GM23338 (cell line): ENCODE measurements around the gene ERC1. TPM values are rescaled to one million over a fixed set of nuclear protein-coding genes. Genes with fewer than 3 reads are reported as not detected.

Source experiments
- ATAC-seq: fragments of 200-7000 bp; cut with Tn5 transposase; 3 replicates; pipeline ENCODE4 v1.9.1; 2020
- DNase-seq: peaks from one replicate; pipeline ENCODE4 v3.0.0-alpha.2; 2015; ENCODE audit warnings: low spot score
- H2AFZ ChIP-seq: fragments of 200-600 bp; sonication (generic); 2 replicates; pipeline ENCODE4 v1.8.0; 2016; ENCODE audit warnings: antibody characterized with exemption, mild to moderate bottlenecking, moderate library complexity
- H3F3A ChIP-seq: fragments of 200-600 bp; sonication (generic); replicated peaks from 2 replicates; pipeline ENCODE4 v1.8.0; 2017; ENCODE audit warnings: antibody characterized with exemption, mixed run types, low read depth
- H3K27ac ChIP-seq: fragments of 200-600 bp; sonication (generic); 2 replicates; pipeline ENCODE4 v1.6.1; 2016; ENCODE audit warnings: low read depth
- H3K27me3 ChIP-seq: fragments of 200-600 bp; sonication (generic); 2 replicates; pipeline ENCODE4 v1.8.0; 2016; ENCODE audit warnings: mild to moderate bottlenecking, mixed run types, moderate library complexity; ENCODE audit not compliant: insufficient read depth
- H3K36me3 ChIP-seq: fragments of 200-600 bp; sonication (generic); 2 replicates; pipeline ENCODE4 v1.8.0; 2016; ENCODE audit warnings: mild to moderate bottlenecking; ENCODE audit not compliant: insufficient read depth
- H3K4me1 ChIP-seq: fragments of 200-600 bp; sonication (generic); 2 replicates; pipeline ENCODE4 v1.8.0; 2016; ENCODE audit warnings: mild to moderate bottlenecking, moderate library complexity; ENCODE audit not compliant: insufficient read depth
- H3K4me2 ChIP-seq: fragments of 200-600 bp; sonication (generic); 2 replicates; pipeline ENCODE4 v1.7.1; 2017; ENCODE audit warnings: mixed run types
- H3K4me3 ChIP-seq: fragments of 200-600 bp; sonication (generic); 2 replicates; pipeline ENCODE4 v1.6.1; 2016; ENCODE audit warnings: mixed run types
- H3K79me2 ChIP-seq: fragments of 200-600 bp; sonication (generic); replicated peaks from 2 replicates; pipeline ENCODE4 v1.8.0; 2017; ENCODE audit warnings: mild to moderate bottlenecking; ENCODE audit not compliant: insufficient read depth
- H3K9me2 ChIP-seq: fragments of 200-600 bp; sonication (generic); 2 replicates; pipeline ENCODE4 v1.8.0; 2017; ENCODE audit not compliant: insufficient read depth
- H4K20me1 ChIP-seq: fragments of 200-600 bp; sonication (generic); replicated peaks from 2 replicates; pipeline ENCODE4 v1.8.0; 2017; ENCODE audit warnings: mild to moderate bottlenecking; ENCODE audit not compliant: insufficient read depth
- H3K27ac Mint-ChIP-seq: 2 replicates; pipeline ENCODE4 v1.8.0; 2020; ENCODE audit warnings: inconsistent platforms, mild to moderate bottlenecking, moderate library complexity, mixed read lengths
- H3K27me3 Mint-ChIP-seq: 3 replicates; pipeline ENCODE4 v1.8.0; 2022; ENCODE audit warnings: low read depth, mild to moderate bottlenecking, moderate library complexity, mixed read lengths, inconsistent platforms; ENCODE audit not compliant: insufficient read depth, poor library complexity
- H3K36me3 Mint-ChIP-seq: 3 replicates; pipeline ENCODE4 v1.8.0; 2021; ENCODE audit warnings: low read depth, mild to moderate bottlenecking, inconsistent platforms, moderate library complexity, mixed read lengths
- H3K4me1 Mint-ChIP-seq: 3 replicates; pipeline ENCODE4 v1.8.0; 2020; ENCODE audit warnings: mild to moderate bottlenecking, inconsistent platforms, mixed read lengths
- H3K4me3 Mint-ChIP-seq: 3 replicates; pipeline ENCODE4 v1.8.0; 2021; ENCODE audit warnings: moderate library complexity, mild to moderate bottlenecking, inconsistent platforms, mixed read lengths
- H3K9me3 Mint-ChIP-seq: 3 replicates; pipeline ENCODE4 v1.8.0; 2020; ENCODE audit warnings: moderate library complexity, mild to moderate bottlenecking, inconsistent platforms, mixed read lengths
- CREB1 ChIP-seq: fragments of 250-450 bp; sonication (Bioruptor Pico); IDR thresholded peaks from 2 replicates; pipeline ENCODE4 v1.5.0; 2020; ENCODE audit warnings: low read depth, mild to moderate bottlenecking, moderate library complexity
- CTCF ChIP-seq, 2 experiments: fragments of 200-600 bp in 1 of 2; sonication (generic) in 1 of 2; conservative IDR thresholded peaks; 2 replicates each; pipeline versions ENCODE4 v1.5.1 to v1.6.1; 2016 to 2017; ENCODE audit warnings: antibody characterized with exemption in 2 of 2, low read depth in 2 of 2, mild to moderate bottlenecking in 2 of 2, moderate library complexity in 1 of 2
- EZH2phosphoT487 ChIP-seq: fragments of 200-600 bp; sonication (generic); IDR thresholded peaks from one replicate; pipeline ENCODE4 v1.8.1; 2018; ENCODE audit warnings: antibody characterized with exemption; ENCODE audit not compliant: unreplicated experiment
- JUNB ChIP-seq: IDR thresholded peaks from one replicate; pipeline ENCODE4 v1.6.1; 2016; ENCODE audit warnings: antibody characterized with exemption; ENCODE audit not compliant: unreplicated experiment
- NANOG ChIP-seq: IDR thresholded peaks from 2 replicates; pipeline ENCODE4 v1.6.1; 2016; ENCODE audit warnings: antibody characterized with exemption, borderline replicate concordance
- REST ChIP-seq: IDR thresholded peaks from one replicate; pipeline ENCODE4 v1.6.1; 2018; ENCODE audit warnings: antibody characterized with exemption; ENCODE audit not compliant: unreplicated experiment
- STAT1 ChIP-seq: IDR thresholded peaks from one replicate; pipeline ENCODE4 v1.6.1; 2016; ENCODE audit warnings: antibody characterized with exemption; ENCODE audit not compliant: unreplicated experiment
- ZNF114 ChIP-seq: fragments of 250-450 bp; sonication (Bioruptor Pico); IDR thresholded peaks from 2 replicates; pipeline ENCODE4 v1.5.0; 2020; ENCODE audit warnings: mild to moderate bottlenecking, moderate library complexity
- ZNF331 ChIP-seq: fragments of 250-450 bp; sonication (Bioruptor Pico); IDR thresholded peaks from 2 replicates; pipeline ENCODE4 v1.5.0; 2020; ENCODE audit warnings: low read depth, mild to moderate bottlenecking, moderate library complexity
- polyA plus RNA-seq: library from polyadenylated mRNA; unstranded; fragments of >200 nt; fragmentation: Nextera tagmentation; extraction: Ambion mirVana; gene quantifications from 2 replicates; pipeline ENCODE4 v1.2.1, GENCODE V29; 2016
- total RNA-seq: library from RNA; depleted of rRNA; stranded (reverse); fragments of >200 nt; shearing (Covaris generic); gene quantifications from 2 replicates; pipeline ENCODE4 v1.2.3, GENCODE V29; 2014
- TF ChIP-seq, protein P1 (sequence below): IDR thresholded peaks from 2 replicates; pipeline ENCODE4 v1.6.1; 2016; ENCODE audit warnings: antibody characterized with exemption
- TF ChIP-seq, protein P2 (sequence below): fragments of 250-450 bp; sonication (Bioruptor Pico); IDR thresholded peaks from 2 replicates; pipeline ENCODE4 v1.5.0; 2020; ENCODE audit warnings: mild to moderate bottlenecking, moderate library complexity

The ERC1 gene
- total and polyA plus RNA-seq, 2 experiments from 2014 or later: 28.1 to 35.3 TPM

GRCh38 chr12:1338483-1339177, 347.6 kb downstream of the ERC1 start:
- Mint-ChIP-seq H3K27me3 (peaks cover 1% of the 10 kb centered on the region), H3K9me3 (no peaks in the 10 kb centered on the region), H3K27ac (no peak overlapping the region), H3K4me1 (no peaks in the 10 kb centered on the region), H3K4me3 (no peak overlapping the region), H3K36me3 (peaks cover 8% of the 10 kb centered on the region; the same call in 2 of the 3 replicates)
- no peaks in the 10 kb centered on the region for H3K27me3 ChIP-seq
- peaks cover 17% of the 10 kb centered on the region; the same call in 1 of the 2 replicates for H4K20me1 ChIP-seq
- TF ChIP-seq REST: no peak
- TF ChIP-seq, protein P1, sequence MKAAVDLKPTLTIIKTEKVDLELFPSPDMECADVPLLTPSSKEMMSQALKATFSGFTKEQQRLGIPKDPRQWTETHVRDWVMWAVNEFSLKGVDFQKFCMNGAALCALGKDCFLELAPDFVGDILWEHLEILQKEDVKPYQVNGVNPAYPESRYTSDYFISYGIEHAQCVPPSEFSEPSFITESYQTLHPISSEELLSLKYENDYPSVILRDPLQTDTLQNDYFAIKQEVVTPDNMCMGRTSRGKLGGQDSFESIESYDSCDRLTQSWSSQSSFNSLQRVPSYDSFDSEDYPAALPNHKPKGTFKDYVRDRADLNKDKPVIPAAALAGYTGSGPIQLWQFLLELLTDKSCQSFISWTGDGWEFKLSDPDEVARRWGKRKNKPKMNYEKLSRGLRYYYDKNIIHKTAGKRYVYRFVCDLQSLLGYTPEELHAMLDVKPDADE: no peak
- TF ChIP-seq ZNF331 (CRISPR knock-in tag): no peak
- TF ChIP-seq CTCF (conservative IDR thresholded peaks at IDR 0.05; ENCODE audit: low read depth in 2 of 2): no peak
- no peak for TF ChIP-seq CREB1 (CRISPR knock-in tag)
- TF ChIP-seq NANOG: no peak
- TF ChIP-seq EZH2phosphoT487: no peak
- TF ChIP-seq JUNB: no peak
- no peak for TF ChIP-seq ZNF114 (CRISPR knock-in tag)
- TF ChIP-seq, protein P2, sequence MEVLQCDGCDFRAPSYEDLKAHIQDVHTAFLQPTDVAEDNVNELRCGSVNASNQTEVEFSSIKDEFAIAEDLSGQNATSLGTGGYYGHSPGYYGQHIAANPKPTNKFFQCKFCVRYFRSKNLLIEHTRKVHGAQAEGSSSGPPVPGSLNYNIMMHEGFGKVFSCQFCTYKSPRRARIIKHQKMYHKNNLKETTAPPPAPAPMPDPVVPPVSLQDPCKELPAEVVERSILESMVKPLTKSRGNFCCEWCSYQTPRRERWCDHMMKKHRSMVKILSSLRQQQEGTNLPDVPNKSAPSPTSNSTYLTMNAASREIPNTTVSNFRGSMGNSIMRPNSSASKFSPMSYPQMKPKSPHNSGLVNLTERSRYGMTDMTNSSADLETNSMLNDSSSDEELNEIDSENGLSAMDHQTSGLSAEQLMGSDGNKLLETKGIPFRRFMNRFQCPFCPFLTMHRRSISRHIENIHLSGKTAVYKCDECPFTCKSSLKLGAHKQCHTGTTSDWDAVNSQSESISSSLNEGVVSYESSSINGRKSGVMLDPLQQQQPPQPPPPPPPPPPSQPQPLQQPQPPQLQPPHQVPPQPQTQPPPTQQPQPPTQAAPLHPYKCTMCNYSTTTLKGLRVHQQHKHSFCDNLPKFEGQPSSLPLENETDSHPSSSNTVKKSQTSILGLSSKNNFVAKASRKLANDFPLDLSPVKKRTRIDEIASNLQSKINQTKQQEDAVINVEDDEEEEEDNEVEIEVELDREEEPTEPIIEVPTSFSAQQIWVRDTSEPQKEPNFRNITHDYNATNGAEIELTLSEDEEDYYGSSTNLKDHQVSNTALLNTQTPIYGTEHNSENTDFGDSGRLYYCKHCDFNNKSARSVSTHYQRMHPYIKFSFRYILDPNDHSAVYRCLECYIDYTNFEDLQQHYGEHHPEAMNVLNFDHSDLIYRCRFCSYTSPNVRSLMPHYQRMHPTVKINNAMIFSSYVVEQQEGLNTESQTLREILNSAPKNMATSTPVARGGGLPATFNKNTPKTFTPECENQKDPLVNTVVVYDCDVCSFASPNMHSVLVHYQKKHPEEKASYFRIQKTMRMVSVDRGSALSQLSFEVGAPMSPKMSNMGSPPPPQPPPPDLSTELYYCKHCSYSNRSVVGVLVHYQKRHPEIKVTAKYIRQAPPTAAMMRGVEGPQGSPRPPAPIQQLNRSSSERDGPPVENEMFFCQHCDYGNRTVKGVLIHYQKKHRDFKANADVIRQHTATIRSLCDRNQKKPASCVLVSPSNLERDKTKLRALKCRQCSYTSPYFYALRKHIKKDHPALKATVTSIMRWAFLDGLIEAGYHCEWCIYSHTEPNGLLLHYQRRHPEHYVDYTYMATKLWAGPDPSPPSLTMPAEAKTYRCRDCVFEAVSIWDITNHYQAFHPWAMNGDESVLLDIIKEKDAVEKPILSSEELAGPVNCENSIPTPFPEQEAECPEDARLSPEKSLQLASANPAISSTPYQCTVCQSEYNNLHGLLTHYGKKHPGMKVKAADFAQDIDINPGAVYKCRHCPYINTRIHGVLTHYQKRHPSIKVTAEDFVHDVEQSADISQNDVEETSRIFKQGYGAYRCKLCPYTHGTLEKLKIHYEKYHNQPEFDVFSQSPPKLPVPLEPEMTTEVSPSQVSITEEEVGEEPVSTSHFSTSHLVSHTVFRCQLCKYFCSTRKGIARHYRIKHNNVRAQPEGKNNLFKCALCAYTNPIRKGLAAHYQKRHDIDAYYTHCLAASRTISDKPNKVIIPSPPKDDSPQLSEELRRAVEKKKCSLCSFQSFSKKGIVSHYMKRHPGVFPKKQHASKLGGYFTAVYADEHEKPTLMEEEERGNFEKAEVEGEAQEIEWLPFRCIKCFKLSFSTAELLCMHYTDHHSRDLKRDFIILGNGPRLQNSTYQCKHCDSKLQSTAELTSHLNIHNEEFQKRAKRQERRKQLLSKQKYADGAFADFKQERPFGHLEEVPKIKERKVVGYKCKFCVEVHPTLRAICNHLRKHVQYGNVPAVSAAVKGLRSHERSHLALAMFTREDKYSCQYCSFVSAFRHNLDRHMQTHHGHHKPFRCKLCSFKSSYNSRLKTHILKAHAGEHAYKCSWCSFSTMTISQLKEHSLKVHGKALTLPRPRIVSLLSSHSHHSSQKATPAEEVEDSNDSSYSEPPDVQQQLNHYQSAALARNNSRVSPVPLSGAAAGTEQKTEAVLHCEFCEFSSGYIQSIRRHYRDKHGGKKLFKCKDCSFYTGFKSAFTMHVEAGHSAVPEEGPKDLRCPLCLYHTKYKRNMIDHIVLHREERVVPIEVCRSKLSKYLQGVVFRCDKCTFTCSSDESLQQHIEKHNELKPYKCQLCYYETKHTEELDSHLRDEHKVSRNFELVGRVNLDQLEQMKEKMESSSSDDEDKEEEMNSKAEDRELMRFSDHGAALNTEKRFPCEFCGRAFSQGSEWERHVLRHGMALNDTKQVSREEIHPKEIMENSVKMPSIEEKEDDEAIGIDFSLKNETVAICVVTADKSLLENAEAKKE (CRISPR knock-in tag): no peak
- no peak for TF ChIP-seq STAT1
- no peaks in the 10 kb centered on the region for H3K36me3 ChIP-seq
- no peak overlapping the region for H2AFZ ChIP-seq
- no peak overlapping the region for H3K4me2 ChIP-seq
- H3K4me3 ChIP-seq: no peak overlapping the region
- H3K4me1 ChIP-seq: no peaks in the 10 kb centered on the region
- H3K27ac ChIP-seq: no peak overlapping the region
- H3K9me2 ChIP-seq: no peaks in the 10 kb centered on the region
- DNase-seq (no peak), ATAC-seq (no peak)
- H3F3A ChIP-seq: no peaks in the 10 kb centered on the region
- H3K79me2 ChIP-seq: no peaks in the 10 kb centered on the region
